HEK293T (cell line): ENCODE measurements around the gene CASP8AP2.

Experiments
- ARNT ChIP-seq: fragments of 450-650 bp; IDR thresholded peaks from 2 replicates; pipeline ENCODE4 v1.6.1; 2017; ENCODE audit warnings: mild to moderate bottlenecking
- BHLHE40 ChIP-seq: fragments of 450-650 bp; IDR thresholded peaks from 2 replicates; pipeline ENCODE4 v1.6.1; 2016; ENCODE audit warnings: mild to moderate bottlenecking, moderate library complexity, borderline replicate concordance
- ELF4 ChIP-seq: fragments of 450-650 bp; IDR thresholded peaks from 2 replicates; pipeline ENCODE4 v1.6.1; 2017; ENCODE audit warnings: antibody characterized with exemption
- FOXA1 ChIP-seq: fragments of 450-650 bp; IDR thresholded peaks from 2 replicates; pipeline ENCODE4 v1.6.1; 2016; ENCODE audit warnings: mild to moderate bottlenecking
- FOXM1 ChIP-seq: fragments of 450-650 bp; IDR thresholded peaks from 2 replicates; pipeline ENCODE4 v1.6.1; 2017; ENCODE audit warnings: mild to moderate bottlenecking, borderline replicate concordance
- SP1 ChIP-seq: fragments of 450-650 bp; IDR thresholded peaks from 2 replicates; pipeline ENCODE4 v1.6.1; 2017
- TARDBP ChIP-seq: fragments of 450-650 bp; IDR thresholded peaks from 2 replicates; pipeline ENCODE4 v1.6.1; 2016
- ZNF384 ChIP-seq: fragments of 450-650 bp; IDR thresholded peaks from 2 replicates; pipeline ENCODE4 v1.6.1; 2016
- TF ChIP-seq, protein P1 (sequence below): fragments of 450-650 bp; IDR thresholded peaks from 2 replicates; pipeline ENCODE4 v1.6.1; 2016

DNA sequence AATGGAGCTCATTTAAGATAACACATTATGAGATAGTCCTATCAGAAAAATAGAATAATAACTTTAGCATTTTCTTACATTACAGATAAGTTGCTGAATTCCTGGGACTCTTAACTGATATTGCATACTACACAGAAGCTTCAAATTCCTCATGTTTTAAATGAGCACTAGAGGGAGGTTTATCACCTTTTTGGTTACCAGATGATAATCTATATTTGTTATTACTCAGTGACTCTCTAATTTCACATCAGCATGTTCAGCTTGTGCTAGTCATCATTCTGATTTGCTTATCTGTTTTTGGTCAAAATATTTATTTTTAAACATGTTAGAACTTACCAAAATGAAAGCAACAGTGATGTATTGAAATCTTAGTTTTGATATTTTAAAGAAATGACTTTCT lies 44.0 kb downstream of the CASP8AP2 start:
- no peak for TF ChIP-seq FOXA1
- TF ChIP-seq, protein P1, sequence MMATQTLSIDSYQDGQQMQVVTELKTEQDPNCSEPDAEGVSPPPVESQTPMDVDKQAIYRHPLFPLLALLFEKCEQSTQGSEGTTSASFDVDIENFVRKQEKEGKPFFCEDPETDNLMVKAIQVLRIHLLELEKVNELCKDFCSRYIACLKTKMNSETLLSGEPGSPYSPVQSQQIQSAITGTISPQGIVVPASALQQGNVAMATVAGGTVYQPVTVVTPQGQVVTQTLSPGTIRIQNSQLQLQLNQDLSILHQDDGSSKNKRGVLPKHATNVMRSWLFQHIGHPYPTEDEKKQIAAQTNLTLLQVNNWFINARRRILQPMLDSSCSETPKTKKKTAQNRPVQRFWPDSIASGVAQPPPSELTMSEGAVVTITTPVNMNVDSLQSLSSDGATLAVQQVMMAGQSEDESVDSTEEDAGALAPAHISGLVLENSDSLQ, result no peak
- TF ChIP-seq ELF4, result no peak
- no peak for TF ChIP-seq SP1
- TF ChIP-seq TARDBP, result no peak
- no peak for TF ChIP-seq FOXM1
- no peak for TF ChIP-seq BHLHE40
- TF ChIP-seq ZNF384, result no peak
- no peak for TF ChIP-seq ARNT
